ENCODE results near the gene TRAM1L1.

TRAM1L1 gene

GRCh38 chr4:117084866-117085701 lies at the start of gene TRAM1L1:
TRAM1L1 (minus strand) TSS chr4:117085576; CDS start chr4:117085393, 183 bp downstream.
- DNase-seq: peak; percentile 72

- DNase-seq: peak; percentile 42
These were observed 49.0 kb upstream of the TRAM1L1 start for GRCh38 chr4:117134386-117134785.

- DNase-seq: no peak
These were observed 11.5 kb upstream of the TRAM1L1 start for GRCh38 chr4:117096886-117097285.

- DNase-seq: no peak
These were observed 11.1 kb upstream of the TRAM1L1 start for GRCh38 chr4:117096462-117096861.

- DNase-seq: no peak
These were observed 8.2 kb upstream of the TRAM1L1 start for GRCh38 chr4:117093571-117093970.

GRCh38 chr4:117077760-117078159 lies 7.6 kb downstream of the TRAM1L1 start:
- no peak for DNase-seq

- no peak for DNase-seq
These were observed 17.3 kb downstream of the TRAM1L1 start for GRCh38 chr4:117068120-117068519.

- no peak for DNase-seq
These were observed 21.2 kb downstream of the TRAM1L1 start for GRCh38 chr4:117063961-117064696.

GRCh38 chr4:117042962-117043361 lies 42.4 kb downstream of the TRAM1L1 start:
- DNase-seq: no peak
